HG03378 (cell line): Measurements from ENCODE around the gene CHST11.

Experiments
- ATAC-seq: cut with Tn5 transposase; IDR thresholded peaks from one replicate; pipeline ENCODE4 v1.9.1; 2021; ENCODE audit warnings: mild to moderate bottlenecking, moderate library complexity; ENCODE audit not compliant: unreplicated experiment

Gene CHST11

GRCh38 chr12:104624529-104624928 is 167.8 kb downstream of the CHST11 start:
- no peak for ATAC-seq

- ATAC-seq, result no peak
These were observed 169.5 kb downstream of the CHST11 start for GRCh38 chr12:104626069-104626837.

GRCh38 chr12:104627231-104627989 is 170.7 kb downstream of the CHST11 start:
- no peak for ATAC-seq

GRCh38 chr12:104627990-104628830 is 171.5 kb downstream of the CHST11 start:
- ATAC-seq, result no peak

GRCh38 chr12:104628831-104629135 is 172.0 kb downstream of the CHST11 start:
- no peak for ATAC-seq

GRCh38 chr12:104630230-104630670 is 173.5 kb downstream of the CHST11 start:
- ATAC-seq, result no peak

GRCh38 chr12:104631867-104632266 is 175.1 kb downstream of the CHST11 start:
- no peak for ATAC-seq

GRCh38 chr12:104632724-104633201 is 176.0 kb downstream of the CHST11 start:
- ATAC-seq, result no peak

- no peak for ATAC-seq
These were observed 177.3 kb downstream of the CHST11 start for GRCh38 chr12:104634044-104634443.

GRCh38 chr12:104634852-104635251 is 178.1 kb downstream of the CHST11 start:
- no peak for ATAC-seq

- ATAC-seq, result no peak
These were observed 179.0 kb downstream of the CHST11 start for GRCh38 chr12:104635607-104636343.

- no peak for ATAC-seq
These were observed 179.7 kb downstream of the CHST11 start for GRCh38 chr12:104636496-104636895.

GRCh38 chr12:104637604-104638003 is 180.9 kb downstream of the CHST11 start:
- ATAC-seq, result no peak

GRCh38 chr12:104638218-104638850 is 181.6 kb downstream of the CHST11 start:
- no peak for ATAC-seq

GRCh38 chr12:104638851-104639240 is 182.1 kb downstream of the CHST11 start:
- ATAC-seq, result no peak

- ATAC-seq, result no peak
These were observed 184.2 kb downstream of the CHST11 start for GRCh38 chr12:104640956-104641355.

GRCh38 chr12:104641862-104642261 is 185.1 kb downstream of the CHST11 start:
- peak; percentile 95 for ATAC-seq

GRCh38 chr12:104643093-104643818 is 186.5 kb downstream of the CHST11 start:
- ATAC-seq, result no peak
